Upper lobe of left lung (tissue), 4 donors: Measurements from ENCODE around the gene ATP8B3.

ENCODE experiments used
- CTCF ChIP-seq, 6 experiments: fragments of 450-650 bp in 4 of 6; fragments of 200-600 bp in 2 of 6; sonication (generic) in 2 of 6; IDR thresholded peaks; one replicate each; pipeline ENCODE4 v1.5.1; 2016 to 2019; ENCODE audit warnings: antibody characterized with exemption in 6 of 6
- EP300 ChIP-seq, 4 donors: sonication (generic); formaldehyde crosslinking; IDR thresholded peaks; one replicate each; pipeline ENCODE4 v1.5.1; 2017; ENCODE audit warnings: antibody characterized with exemption in 4 of 4, control low read depth in 2 of 4
- POLR2AphosphoS5 ChIP-seq, 2 donors: sonication (generic); formaldehyde crosslinking; IDR thresholded peaks; one replicate each; pipeline ENCODE4 v1.5.1; 2017; ENCODE audit warnings: antibody characterized with exemption in 2 of 2

GRCh38 chr19:1760020-1760419 lies 52.1 kb downstream of the ATP8B3 start:
- TF ChIP-seq CTCF (IDR thresholded peaks at IDR 0.05), result no peak
- TF ChIP-seq POLR2AphosphoS5 (IDR thresholded peaks at IDR 0.05), result no peak
- TF ChIP-seq EP300 (IDR thresholded peaks at IDR 0.05), result no peak
